VCaP (cell line): ENCODE results near the gene INTS6.

Experiments
- H3K27ac ChIP-seq: fragments of 450-650 bp; 2 replicates; pipeline ENCODE4 v1.5.1; 2017
- TF ChIP-seq, protein P1 (sequence below): fragments of 450-650 bp; conservative IDR thresholded peaks from 2 replicates; pipeline ENCODE4 v1.5.1; 2017; ENCODE audit warnings: mild to moderate bottlenecking, moderate library complexity

INTS6 gene

DNA sequence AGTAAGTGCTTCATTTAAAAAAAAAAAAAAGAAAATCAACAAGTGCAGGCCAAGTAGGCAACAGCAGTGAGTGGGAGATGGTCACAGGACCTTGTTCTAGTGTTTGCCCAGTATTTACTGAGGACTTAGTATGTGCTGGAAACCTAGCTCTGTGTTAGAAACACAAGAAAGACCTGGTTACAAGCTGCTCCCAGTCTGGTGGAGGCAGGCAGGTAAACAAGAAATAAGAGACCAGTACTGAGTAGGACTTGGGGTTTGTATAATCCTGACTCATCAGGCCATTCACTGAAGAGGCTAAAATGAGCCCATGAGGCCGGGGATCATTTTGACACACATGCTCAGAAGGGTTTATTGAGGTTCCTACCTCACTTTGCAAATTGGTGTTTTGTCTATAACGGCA lies 134.8 kb downstream of the INTS6 start:
- H3K27ac ChIP-seq = no peak overlapping the region
- TF ChIP-seq, protein P1, sequence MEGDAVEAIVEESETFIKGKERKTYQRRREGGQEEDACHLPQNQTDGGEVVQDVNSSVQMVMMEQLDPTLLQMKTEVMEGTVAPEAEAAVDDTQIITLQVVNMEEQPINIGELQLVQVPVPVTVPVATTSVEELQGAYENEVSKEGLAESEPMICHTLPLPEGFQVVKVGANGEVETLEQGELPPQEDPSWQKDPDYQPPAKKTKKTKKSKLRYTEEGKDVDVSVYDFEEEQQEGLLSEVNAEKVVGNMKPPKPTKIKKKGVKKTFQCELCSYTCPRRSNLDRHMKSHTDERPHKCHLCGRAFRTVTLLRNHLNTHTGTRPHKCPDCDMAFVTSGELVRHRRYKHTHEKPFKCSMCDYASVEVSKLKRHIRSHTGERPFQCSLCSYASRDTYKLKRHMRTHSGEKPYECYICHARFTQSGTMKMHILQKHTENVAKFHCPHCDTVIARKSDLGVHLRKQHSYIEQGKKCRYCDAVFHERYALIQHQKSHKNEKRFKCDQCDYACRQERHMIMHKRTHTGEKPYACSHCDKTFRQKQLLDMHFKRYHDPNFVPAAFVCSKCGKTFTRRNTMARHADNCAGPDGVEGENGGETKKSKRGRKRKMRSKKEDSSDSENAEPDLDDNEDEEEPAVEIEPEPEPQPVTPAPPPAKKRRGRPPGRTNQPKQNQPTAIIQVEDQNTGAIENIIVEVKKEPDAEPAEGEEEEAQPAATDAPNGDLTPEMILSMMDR = no peak

- TF ChIP-seq, protein P1 = no peak
- H3K27ac ChIP-seq = no peak overlapping the region
Measured at GRCh38 chr13:51317262-51317661, 135.6 kb downstream of the INTS6 start.

DNA sequence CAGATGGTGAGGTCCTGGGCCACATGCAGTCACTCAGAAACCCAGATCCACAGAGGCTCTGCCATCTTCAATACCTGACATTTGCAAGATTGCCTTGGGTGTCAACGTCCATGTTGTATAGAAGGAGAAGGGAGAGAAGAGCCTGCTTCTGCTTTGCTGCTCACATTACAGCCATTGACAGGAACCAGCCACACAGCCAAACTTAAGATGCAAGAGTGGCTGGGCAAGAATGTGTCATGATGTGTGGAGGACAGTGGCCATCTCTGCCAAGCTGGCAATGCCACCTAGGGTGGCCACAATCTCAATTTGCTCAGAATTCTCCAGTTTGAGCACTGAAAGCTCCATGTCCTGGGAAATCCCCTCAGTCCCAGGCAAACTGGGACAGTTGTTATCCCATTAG lies 139.2 kb downstream of the INTS6 start:
- TF ChIP-seq, protein P1 = no peak
- no peak overlapping the region for H3K27ac ChIP-seq

- TF ChIP-seq, protein P1 = no peak
- no peak overlapping the region for H3K27ac ChIP-seq
Measured at GRCh38 chr13:51311957-51312520, 140.8 kb downstream of the INTS6 start.
